HUDEP-2 (cell line): ENCODE data around the gene FMNL2.

Source experiments
- DNase-seq, 76 experiments: peaks; one replicate each; lab custom pipeline; 2025; ENCODE audit not compliant: unreplicated experiment in 76 of 76; lab: John Stamatoyannopoulos, UW

The FMNL2 gene

GRCh38 chr2:152630466-152630865 lies 295.5 kb downstream of the FMNL2 start:
- DNase-seq = no peak

GRCh38 chr2:152632736-152633135 lies 297.8 kb downstream of the FMNL2 start:
- no peak for DNase-seq

DNA sequence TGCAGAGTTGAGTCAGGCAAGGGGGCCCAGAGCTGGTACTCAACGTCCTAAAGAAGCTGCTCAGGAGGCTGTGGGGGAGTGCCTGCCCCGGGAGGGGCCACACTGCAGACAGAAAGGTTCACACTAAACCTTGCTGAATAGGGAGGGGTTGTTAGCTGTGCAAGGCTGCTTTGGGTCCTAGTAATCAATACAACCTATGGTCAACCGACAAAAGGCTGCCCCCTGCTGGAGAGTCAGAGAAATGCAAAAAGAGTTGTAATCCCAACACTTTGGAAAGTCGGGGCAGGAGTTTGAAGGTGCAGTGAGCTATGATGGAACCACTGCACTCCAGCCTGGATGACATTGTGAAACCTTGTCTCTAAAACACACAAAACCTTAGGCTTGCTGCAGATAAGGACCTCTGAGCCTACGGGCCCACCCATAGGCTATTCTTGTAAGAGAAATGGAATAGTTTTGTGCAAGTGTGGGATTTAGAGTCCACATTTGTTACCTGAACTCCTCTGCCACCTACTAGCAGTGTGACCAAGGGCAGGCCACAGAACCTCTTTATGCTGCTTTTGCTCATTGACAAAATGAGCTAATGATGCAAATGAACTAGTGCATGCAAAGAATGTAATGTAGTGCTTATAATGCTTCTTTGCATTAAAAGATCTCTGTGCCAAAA lies 300.8 kb downstream of the FMNL2 start:
- DNase-seq = peak in 56 of 76 experiments; percentile 2 to 65 (median 37)

GRCh38 chr2:152637251-152637650 lies 302.3 kb downstream of the FMNL2 start:
- no peak for DNase-seq

- no peak for DNase-seq
Measured at GRCh38 chr2:152638056-152638455, 303.1 kb downstream of the FMNL2 start.

DNA sequence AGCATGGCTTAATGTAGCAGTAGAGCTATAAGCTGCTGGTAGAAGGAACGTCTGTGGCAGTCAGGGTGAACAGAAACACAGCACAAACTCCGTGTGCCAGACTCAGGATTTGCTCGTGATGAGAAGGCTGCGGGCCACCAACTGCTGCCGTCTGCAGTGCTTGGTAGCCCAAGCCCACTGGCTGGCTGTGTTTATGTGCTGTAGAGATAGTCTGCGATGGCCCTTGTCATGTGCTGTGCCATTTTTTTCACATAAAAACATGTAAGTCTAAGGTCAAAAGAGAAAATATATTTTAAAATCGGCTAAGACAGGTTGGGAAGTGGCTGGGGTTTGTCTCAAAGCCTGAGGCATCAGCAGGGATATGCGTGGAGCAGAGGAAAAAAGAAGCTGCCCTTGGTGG lies 303.6 kb downstream of the FMNL2 start:
- DNase-seq = no peak

GRCh38 chr2:152644189-152644873 lies 309.4 kb downstream of the FMNL2 start:
- no peak for DNase-seq

GRCh38 chr2:152646264-152646663 lies 311.3 kb downstream of the FMNL2 start:
- DNase-seq = no peak

DNA sequence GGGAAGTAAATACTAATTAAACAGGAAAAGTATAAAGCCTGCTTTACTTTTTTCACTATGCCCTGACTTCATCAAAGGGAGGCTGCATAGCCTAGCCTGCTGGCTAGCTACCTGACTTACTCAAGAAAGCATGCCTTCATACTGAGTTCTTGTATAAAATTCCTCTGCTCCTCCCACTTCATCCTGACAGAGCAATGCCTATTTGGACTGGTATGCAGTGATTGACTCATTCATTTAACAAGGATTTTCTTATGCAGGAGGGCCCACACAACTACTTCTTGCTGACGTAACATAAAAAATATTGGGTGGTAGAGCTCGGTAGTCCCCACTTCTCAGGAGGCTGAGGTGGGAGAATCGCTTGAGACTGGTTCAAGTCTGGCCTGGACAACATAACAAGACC lies 311.8 kb downstream of the FMNL2 start:
- no peak for DNase-seq

- DNase-seq = no peak
Measured at GRCh38 chr2:152647552-152647951, 312.6 kb downstream of the FMNL2 start.

DNA sequence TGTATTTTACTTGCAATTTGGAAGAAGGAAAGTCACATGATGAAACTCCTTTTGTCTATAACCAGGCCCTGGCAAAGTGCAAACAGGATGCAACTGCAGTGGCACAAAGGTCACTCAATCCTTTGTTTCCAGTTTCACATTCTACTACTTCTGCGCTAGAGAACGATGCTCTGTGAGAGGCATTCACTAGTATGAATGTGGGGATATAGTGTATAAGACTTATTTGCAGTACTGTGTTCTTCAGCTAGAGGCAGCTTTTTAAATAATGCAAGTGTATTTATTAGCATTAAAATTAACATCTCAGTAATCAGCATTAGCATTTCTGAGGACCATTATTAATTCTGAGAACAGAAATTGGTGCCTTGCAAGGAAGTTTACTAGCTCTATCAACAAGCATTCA lies 313.4 kb downstream of the FMNL2 start:
- DNase-seq = no peak

DNA sequence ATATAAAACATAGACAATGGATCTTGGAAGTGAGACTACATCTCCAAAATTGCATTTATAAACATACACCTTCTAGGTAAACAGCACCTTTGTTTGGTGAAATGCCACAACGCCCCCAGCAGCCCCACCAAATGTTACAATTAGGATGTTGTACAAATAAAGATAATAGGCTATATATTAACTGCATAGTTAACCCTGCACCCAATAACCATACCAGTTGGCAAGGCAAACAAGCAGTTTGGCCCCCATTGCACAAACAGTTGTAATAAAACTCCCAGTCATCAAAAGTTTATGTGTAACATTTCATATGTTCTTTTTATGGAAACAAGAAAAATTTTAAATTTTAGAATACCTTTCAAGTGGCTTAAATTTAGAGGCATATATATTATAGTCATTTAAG lies 315.0 kb downstream of the FMNL2 start:
- DNase-seq = no peak

GRCh38 chr2:152650768-152651371 lies 315.9 kb downstream of the FMNL2 start:
- no peak for DNase-seq

- no peak for DNase-seq
Measured at GRCh38 chr2:152651834-152652233, 316.9 kb downstream of the FMNL2 start.

DNA sequence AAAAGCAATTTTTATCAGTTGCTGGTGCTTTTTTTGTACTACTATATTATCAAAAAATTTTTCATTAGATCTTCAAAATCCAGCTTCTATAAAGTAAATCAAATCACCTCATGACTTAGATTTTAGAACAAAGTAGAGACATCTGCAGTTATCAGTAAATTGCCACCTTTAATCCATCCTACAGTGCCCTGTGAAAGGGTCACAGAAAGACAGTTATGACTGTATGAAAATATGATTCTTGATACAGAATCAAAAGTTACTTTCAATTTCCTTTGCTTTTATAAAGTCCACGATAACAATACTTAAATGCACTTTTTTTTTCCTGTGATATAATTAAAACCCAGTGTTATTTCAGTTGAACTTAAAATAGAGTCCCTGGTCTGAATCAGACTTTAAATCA lies 320.9 kb downstream of the FMNL2 start:
- DNase-seq = no peak

DNA sequence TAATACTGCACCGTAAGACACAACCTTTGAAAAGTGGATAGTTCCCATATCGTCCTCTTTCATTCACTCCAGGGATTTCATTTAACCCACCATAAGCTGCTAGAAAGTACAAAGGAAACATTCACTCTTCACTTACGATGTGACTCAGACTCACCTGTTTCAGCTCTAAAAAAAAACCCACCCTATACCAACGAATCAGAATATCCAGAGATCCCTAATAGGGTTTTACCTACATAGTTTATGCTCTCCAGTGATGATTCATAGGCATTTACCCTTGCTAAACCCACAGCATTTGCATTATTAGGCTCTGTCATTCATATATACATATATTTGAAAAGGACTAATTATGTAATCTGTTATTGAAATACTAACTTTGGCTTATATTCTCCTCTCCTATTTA lies 322.1 kb downstream of the FMNL2 start:
- no peak for DNase-seq

- DNase-seq = no peak
Measured at GRCh38 chr2:152658221-152658620, 323.2 kb downstream of the FMNL2 start.

GRCh38 chr2:152661076-152661475 lies 326.1 kb downstream of the FMNL2 start:
- no peak for DNase-seq

DNA sequence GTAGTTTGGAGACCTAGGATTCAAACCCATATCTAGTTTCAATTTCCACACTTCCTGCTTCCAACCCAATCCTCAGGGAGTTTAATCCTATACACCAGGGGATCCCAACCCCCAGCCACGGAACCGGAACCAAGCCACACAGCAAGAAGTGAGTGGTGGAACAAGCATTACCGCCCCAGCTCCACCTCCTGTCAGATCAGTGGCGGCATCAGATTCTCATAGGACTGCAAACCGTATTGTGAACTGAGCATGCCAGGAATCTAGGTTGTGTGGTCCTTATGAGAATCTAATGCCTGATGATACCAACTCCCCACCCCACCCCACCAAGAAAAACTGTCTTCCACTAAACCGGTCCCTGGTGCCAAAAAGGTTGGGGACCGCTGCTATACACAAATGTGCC lies 329.8 kb downstream of the FMNL2 start:
- no peak for DNase-seq

DNA sequence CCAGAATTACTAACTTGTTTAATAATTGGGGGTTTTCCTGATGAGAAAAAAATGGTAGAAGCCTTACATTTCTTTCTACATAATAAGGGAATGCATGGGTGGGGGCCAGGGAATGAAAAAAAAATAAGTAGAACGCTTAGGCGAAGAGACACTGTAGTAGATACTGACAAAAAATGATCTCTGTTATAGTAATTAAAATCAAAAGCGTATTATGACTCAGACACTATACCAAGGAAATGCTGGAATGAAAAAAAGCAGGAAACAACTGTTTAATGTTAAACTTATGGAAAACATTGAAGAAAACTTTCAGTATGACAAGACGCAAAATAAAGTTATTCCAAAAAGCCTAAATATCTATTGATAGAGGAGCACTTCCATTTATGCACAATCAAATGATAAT lies 339.4 kb downstream of the FMNL2 start:
- DNase-seq = no peak

DNA sequence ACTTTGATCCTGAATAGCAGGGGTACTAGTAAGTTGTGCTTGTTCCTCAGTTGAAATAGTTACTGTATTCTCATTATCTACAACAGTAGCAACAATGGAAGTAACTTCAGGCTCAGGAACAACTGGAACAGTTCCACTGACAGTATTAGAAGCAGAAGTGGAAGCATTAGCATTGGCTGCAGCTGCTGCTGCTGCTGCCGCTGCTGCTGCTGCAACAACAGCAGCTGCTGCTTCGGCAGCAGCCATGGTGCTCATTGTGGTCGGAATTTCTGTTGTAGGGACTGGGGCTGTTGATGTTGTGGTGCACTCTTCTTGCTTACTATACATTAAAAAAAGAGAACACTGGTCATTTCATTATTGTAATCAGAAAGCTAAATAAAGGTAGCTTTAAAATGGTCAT lies 341.5 kb downstream of the FMNL2 start:
- DNase-seq = no peak

DNA sequence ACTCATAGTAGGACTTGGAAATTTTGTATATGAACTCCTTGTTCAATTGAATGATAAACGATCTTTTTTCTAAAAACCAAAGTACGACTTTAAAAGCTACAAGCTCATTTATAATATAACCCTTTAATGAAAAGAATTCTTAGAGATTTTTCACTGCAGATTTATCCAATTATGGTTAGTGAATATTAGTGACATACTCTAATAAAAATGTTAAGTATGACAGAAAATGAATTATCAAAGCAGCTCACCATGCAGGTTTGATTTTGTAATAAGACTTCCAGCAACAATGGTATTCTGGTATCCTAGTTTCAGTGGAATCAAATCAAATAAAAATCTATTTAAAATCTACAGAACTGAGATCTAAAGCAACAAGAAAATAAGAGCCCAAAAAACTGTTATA lies 343.8 kb downstream of the FMNL2 start:
- no peak for DNase-seq
